Measurements from ENCODE around the gene ZNF684.

ZNF684 gene

GRCh38 chr1:40575336-40575735 is 43.9 kb downstream of the ZNF684 start:
- no peak for DNase-seq

- DNase-seq, result no peak
Observed at GRCh38 chr1:40582116-40582515, 50.7 kb downstream of the ZNF684 start.

- DNase-seq, result no peak
Observed at GRCh38 chr1:40583980-40584379, 52.5 kb downstream of the ZNF684 start.

- no peak for DNase-seq
Observed at GRCh38 chr1:40588586-40588985, 57.1 kb downstream of the ZNF684 start.

GRCh38 chr1:40592107-40592803 is 60.8 kb downstream of the ZNF684 start:
- DNase-seq, result no peak

- no peak for DNase-seq
Observed at GRCh38 chr1:40593449-40594186, 62.2 kb downstream of the ZNF684 start.

GRCh38 chr1:40594187-40594531 is 62.7 kb downstream of the ZNF684 start:
- DNase-seq, result no peak

GRCh38 chr1:40595623-40596022 is 64.2 kb downstream of the ZNF684 start:
- no peak for DNase-seq

Data from activated CD4-positive, alpha-beta T cell treated with anti-CD3 and anti-CD28 coated beads, Interleukin-2, amount 50 U/mL, for 48 hours (primary cell).